GM18868 (cell line): ENCODE measurements around the gene CEP170B.
"Not testable (repeated sequence)": the region's sequence is repeated elsewhere in the genome, so short reads cannot be mapped to it uniquely, and the experiment has no call there.

Source experiments
- ATAC-seq: cut with Tn5 transposase; IDR thresholded peaks from one replicate; pipeline ENCODE4 v1.9.1; 2021; ENCODE audit warnings: mild to moderate bottlenecking, moderate library complexity; ENCODE audit not compliant: unreplicated experiment

The CEP170B gene

DNA sequence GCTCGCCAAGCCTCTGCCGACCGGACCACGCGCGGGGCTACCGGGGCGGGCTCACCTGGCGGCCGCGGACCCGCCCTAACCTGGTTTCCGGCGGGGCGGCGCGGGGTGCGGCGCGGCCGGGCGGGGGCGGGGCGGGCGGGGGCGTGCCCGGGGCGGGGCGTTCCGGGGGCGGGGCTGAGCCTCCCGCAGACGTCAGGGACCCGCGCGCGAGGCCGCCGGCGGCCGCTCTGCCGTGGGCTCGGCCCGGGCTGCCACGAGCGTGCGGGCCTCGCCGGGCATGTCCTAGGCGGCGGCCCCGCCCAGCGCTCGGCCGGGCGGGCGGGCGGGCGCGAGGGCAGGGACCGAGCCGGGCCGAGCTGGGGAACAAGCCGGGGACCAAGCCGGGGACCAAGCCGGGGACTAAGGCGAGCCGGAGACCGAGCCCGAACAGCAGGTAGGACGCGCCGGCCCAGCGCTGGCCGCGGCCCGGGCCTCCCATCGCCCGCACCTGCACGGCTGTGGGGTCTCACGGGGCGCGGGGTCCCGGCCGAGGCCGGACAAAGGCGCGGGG, at the start of gene CEP170B:
TSS of gene CEP170B (plus strand) at position 188 of the 550 bp plus-strand sequence. CDS start 3,183 bp downstream, outside the sequence.
- ATAC-seq: no peak

- no peak for ATAC-seq
Observed at GRCh38 chr14:104816616-104816884, 48.5 kb upstream of the CEP170B start.

DNA sequence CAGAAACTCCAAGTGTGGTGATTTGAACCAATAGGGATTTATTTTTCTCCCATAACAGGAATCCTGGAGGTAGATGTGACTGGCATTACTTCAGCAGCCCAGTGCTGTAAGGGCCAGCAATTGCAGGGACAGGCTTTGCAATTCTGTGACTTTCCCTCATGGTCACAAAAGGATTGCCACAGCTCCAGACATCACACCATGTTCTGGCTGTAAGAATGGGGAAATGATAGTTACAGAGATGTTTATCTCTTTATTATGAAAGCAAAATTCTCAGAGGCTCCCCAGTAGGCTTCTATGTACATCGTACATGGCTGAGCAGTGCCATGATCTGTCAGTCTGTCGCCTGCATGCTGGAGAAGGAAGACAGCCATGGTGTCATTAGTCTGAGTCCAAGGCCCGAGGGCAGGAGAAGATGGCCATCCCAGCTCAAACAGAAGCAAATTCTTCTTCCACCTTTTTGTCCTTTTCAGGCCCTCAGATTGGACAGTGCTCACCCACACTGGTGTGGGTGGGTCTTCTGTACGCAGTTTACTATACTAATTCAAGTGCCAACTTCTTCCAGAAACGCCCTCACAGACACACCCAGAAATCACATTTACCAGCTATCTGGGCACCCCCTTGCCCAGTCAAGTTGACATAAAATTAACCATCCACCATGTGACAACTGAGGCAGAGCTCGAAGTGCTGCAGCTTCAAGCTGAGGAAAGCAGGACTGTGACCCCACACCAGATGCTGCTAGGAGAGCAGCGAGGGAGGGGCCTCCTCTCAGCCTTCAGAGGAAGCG, 46.9 kb upstream of the CEP170B start:
- no peak for ATAC-seq

GRCh38 chr14:104818714-104819161, 46.3 kb upstream of the CEP170B start:
- no peak for ATAC-seq

DNA sequence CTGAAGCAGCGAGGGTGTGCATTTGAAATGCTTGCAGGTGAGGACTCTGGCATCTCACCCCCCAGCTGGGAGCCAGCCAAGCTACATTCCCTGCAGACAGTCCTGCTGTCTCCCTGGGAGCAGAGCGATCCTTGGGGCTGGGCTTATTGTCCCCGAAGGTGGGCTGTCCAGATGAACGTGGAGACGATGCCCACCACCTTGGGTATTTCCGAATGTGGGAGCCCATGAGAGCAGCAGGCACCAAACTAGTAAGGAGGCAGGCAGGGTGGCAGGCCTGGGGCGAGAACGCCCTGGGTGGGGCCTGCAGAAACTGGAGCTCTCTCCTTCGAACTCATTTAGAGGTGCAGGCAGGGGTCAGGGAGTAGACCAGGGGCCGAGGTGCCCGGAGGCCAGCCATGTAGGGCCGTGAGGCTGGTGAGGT, 45.7 kb upstream of the CEP170B start:
- ATAC-seq: no peak

DNA sequence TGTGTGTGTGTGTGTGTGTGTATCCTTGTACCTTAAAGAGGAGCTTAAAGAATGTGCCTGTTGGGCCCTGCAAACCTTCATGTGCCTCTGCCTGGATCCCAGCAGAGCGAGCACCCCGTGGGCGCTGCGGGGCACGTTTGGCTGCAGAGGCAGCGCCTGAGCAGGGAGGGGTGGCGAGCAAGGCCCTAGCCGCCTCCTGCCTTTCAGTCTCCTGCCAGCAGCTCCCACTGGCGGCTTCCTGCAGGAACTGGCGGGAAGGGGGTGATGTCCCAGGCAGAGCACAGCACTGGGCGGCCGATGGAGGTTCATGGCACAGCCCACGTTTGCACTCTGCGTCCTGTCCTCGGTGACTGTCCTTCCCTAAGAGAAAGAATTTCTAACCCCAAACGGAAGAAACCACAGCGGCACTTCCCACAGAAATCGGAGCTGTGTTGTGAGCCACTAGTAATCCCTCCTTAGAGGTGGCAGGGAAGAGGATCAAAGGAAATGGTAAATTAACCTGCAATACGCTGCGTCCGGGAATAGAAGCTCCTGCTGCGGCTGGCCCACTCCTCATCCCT, 44.3 kb upstream of the CEP170B start:
- ATAC-seq: no peak

DNA sequence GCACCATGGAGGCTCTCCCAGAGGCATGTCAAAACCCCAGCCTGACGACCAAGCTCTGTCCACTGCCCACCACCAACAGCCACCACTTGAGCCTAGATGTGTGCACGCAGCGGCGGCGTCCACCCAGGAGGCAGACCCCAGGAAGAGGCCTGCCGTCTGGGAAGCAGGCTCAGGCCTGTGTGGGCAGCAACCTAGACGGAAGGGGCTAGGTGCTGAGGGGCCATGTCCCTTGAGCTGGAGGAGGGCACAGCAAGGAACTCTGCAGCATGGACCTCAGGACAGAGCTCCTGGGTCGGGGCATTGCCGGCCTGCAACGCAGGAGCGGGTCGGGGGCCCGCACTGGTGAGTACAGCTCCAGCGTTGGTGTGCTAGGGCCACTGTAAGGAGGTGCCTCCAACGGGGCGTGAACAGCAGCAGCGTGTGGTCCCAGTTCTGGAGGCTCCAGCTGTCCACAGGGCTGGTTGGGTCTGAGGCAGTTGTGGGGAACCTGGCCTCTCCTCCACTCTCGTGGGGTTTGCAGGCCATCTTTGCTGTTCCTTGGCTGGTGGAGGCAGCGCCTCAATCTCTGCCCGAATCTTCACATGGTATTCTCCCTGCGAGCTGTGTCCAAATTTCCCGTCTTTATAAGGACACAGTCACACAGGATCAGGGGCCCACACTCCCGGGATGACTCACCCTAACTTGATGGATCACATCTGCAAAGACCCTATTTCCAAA, 43.7 kb upstream of the CEP170B start:
- ATAC-seq: no peak

DNA sequence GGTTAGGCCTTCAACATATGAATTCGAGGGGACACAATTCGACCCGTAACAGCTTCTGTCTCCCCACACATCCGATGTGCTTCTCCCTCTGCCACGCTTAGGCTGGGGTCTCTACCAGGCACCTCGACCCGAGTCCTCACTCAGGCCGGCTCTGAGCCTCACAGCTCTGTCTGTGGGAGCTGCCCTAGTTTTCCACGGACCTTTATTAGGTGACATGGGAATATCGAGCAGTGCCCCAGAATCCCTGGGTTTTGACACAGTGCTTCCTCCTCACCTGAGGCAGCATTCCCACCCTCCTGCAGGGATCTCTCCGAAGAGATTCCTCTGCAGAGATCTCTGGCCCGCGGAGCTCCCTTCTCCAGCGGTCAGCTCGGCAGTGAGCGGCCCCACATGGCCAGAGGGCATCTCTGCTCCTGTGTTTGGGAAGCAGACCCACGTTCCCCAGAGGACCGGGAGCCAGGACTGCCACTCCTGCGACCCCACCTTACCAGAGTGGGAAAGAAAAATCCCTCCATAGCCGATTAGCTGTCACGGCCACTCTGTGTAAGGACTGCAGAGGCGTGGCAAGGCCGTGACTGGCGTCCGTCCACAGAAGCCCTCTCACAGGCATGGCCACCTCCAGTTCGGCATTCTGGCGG, 43.0 kb upstream of the CEP170B start:
- ATAC-seq: no peak

GRCh38 chr14:104822821-104823615, 42.0 kb upstream of the CEP170B start:
- no peak for ATAC-seq

GRCh38 chr14:104824353-104824997, 40.6 kb upstream of the CEP170B start:
- no peak for ATAC-seq

DNA sequence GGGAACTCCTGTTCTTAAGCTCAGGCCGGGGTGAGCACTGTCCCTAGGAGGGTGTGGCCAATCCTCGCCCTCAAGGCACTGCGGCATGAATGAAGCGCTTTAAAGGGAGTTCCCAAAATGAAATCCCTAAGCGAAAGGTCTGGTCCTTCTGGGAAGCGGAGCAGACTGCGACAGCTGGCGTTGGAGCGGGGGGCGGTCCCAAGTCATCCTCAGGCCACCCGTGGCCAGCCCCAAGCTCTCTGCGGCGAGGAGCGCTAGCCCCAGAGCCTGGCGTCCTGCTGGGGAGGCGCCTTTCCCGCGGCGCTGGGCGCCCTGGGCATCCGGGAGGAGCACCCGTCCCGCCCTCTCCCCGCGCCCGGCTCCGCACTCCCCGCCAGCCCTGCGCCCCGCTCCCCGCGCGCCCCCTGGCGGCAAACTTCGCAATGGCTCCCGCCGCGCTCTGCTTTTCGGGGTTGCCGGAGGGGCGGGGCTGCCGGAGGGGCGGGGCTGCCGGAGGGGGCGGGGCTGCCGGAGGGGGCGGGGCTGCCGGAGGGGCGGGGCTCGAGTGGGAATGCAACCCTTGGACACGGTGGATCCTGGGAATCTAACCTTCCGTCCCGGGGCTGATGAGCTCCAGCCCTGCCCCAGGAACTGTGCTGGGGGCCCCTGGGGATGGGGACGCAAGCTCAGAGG, 38.7 kb upstream of the CEP170B start:
- peak; percentile 76 for ATAC-seq

GRCh38 chr14:104826861-104827176, 38.2 kb upstream of the CEP170B start:
- ATAC-seq: no peak

DNA sequence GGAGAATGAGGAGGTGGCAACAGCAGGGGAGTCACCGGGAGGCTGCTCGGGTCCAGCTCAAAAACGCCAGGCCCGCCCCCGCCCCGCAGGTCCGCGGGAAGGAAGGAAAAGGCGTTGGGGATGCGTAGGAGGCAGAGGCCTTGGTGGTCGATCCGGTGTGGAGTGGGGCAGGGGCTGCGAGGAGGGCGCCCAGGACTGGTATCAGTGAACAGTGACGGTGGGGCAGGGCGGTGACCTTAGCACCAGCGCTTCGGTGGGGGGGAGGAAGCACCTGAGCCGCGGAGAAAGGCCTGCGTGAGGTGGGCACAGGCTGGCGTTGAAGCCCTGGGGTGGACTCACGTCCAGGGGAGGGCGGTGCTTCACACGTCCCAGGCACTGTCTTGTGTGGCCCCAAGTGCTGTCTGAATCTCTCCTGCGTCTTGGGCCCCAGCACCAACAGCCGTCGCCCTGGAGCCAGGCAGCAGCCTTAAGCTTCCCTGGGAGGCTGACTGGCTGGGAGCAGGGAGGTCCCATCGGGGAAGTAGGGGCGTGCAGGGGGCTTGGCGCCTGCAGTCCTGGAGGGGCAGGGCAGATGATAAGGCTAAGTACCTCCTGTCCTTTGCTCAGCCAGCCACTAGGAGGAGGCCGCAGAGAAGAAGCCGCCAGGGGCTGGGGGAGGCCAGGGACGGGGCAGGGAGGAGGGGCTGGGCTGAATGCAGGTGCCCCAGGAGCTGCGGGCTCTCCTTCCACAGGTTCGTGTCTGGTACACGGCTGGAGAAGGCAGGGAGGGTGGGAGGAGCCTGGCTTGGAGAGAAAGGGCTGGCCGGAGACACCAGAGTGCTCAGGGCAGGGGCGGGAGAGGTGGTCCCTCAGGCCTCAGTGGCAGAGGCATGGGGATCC, 37.7 kb upstream of the CEP170B start:
- ATAC-seq: no peak

- no peak for ATAC-seq
Observed at GRCh38 chr14:104830781-104831180, 34.3 kb upstream of the CEP170B start.

GRCh38 chr14:104836171-104836935, 28.7 kb upstream of the CEP170B start:
- ATAC-seq: not testable (repeated sequence)

- no peak for ATAC-seq
Observed at GRCh38 chr14:104841730-104842129, 23.3 kb upstream of the CEP170B start.

DNA sequence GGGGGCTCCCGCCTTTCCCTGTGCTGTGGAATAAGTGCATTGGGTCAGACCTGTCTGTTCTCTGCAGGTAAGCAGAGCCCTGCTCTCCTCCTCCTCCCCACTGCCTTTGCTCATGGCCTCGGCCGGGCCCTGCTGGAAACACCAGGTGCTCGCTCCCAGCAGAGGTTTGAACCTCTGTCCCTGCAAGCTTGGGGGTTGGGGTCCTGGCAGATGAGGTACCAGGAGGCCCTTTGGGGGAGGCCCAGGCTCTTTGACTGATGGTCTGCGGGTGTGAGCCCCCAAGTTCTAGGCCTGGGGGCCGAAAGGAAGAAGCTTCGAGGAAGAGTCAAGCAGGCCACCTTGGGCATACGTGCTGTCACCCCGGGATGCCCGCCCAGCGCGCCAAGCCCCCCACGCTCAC, 22.1 kb upstream of the CEP170B start:
- ATAC-seq: no peak
